MM.1S (cell line): ENCODE measurements around the gene GUCA1A.

Experiments used
- CTCF ChIP-seq: fragments of 300-600 bp; sonication (generic); IDR thresholded peaks from 2 replicates; pipeline ENCODE4 v1.5.1; 2016; ENCODE audit warnings: antibody characterized with exemption, low read length, mixed read lengths
- EZH2 ChIP-seq: fragments of 300-600 bp; sonication (generic); optimal IDR thresholded peaks from 2 replicates; pipeline ENCODE3; 2017; ENCODE audit warnings: low read depth, mild to moderate bottlenecking, antibody characterized with exemption, low read length, mixed read lengths

GRCh38 chr6:42173101-42173500, at the start of gene GUCA1A:
- TF ChIP-seq CTCF (no peak), EZH2 (no peak)
